ENCODE data around the gene ALG3.

Gene ALG3

GRCh38 chr3:184235381-184236032 is 13.3 kb downstream of the ALG3 start:
- ChIA-PET CTCF (interaction anchor here (1.6 to 2.0 kb wide), 2 partner anchors 14 to 91 kb away, joined by 4 to 5 read pairs; partner anchors contain the start of gene EEF1AKMT4), POLR2A (no interaction called here)
- Histone ChIP-seq H3K4me3 (ENCODE audit: control insufficient read depth in 1 of 7, extremely low read depth in 1 of 7, insufficient read depth in 4 of 7, low read depth in 2 of 7, low read length in 6 of 7) (no peak overlapping the region), H3K27ac (ENCODE audit: insufficient read depth in 1 of 2, low read depth in 1 of 2, low read length in 2 of 2, poor library complexity in 1 of 2, severe bottlenecking in 2 of 2) (no peak overlapping the region), H3K4me1 (ENCODE audit: control extremely low read depth in 1 of 4, control insufficient read depth in 4 of 4, insufficient read depth in 4 of 4, low read length in 3 of 4) (peaks cover 0 to 12% (median 7%) of the 10 kb centered on the region in 4 experiments), H3K27me3 (replicated peaks in 2 of 5; ENCODE audit: control insufficient read depth in 4 of 5, insufficient read depth in 5 of 5, low read length in 4 of 5) (peaks cover 11 to 36% (median 21%) of the 10 kb centered on the region in 5 experiments), H3K9me3 (ENCODE audit: control extremely low read depth in 1 of 5, control insufficient read depth in 4 of 5, insufficient read depth in 2 of 5, low read depth in 1 of 5, low read length in 4 of 5) (no peaks in the 10 kb centered on the region), H3K36me3 (ENCODE audit: control insufficient read depth in 4 of 4, insufficient read depth in 4 of 4, low read length in 3 of 4) (no peaks in the 10 kb centered on the region)
- WGBS (ENCODE audit: insufficient coverage) = 100% methylated on average over 1 of the region's 4 CpGs
- DNase-seq = peak in 2 of 3 donors; percentile 62 to 68

- POLR2A ChIA-PET = no interaction called here
- Histone ChIP-seq H3K36me3 (ENCODE audit: control insufficient read depth in 4 of 4, insufficient read depth in 4 of 4, low read length in 3 of 4) (no peaks in the 10 kb centered on the region), H3K27me3 (replicated peaks in 2 of 5; ENCODE audit: control insufficient read depth in 4 of 5, insufficient read depth in 5 of 5, low read length in 4 of 5) (peaks cover 11 to 43% (median 22%) of the 10 kb centered on the region in 5 experiments), H3K4me1 (ENCODE audit: control extremely low read depth in 1 of 4, control insufficient read depth in 4 of 4, insufficient read depth in 4 of 4, low read length in 3 of 4) (peaks cover 0 to 18% (median 14%) of the 10 kb centered on the region in 4 experiments), H3K9me3 (ENCODE audit: control extremely low read depth in 1 of 5, control insufficient read depth in 4 of 5, insufficient read depth in 2 of 5, low read depth in 1 of 5, low read length in 4 of 5) (no peaks in the 10 kb centered on the region), H3K27ac (ENCODE audit: insufficient read depth in 1 of 2, low read depth in 1 of 2, low read length in 2 of 2, poor library complexity in 1 of 2, severe bottlenecking in 2 of 2) (no peak overlapping the region), H3K4me3 (ENCODE audit: control insufficient read depth in 1 of 7, extremely low read depth in 1 of 7, insufficient read depth in 4 of 7, low read depth in 2 of 7, low read length in 6 of 7) (no peak overlapping the region)
- no peak for DNase-seq
- CTCF ChIA-PET = interaction anchor here (0.7 to 2.0 kb wide), 3 partner anchors 15 to 91 kb away, joined by 3 to 5 read pairs (median 4); partner anchors contain the start of genes CAMK2N2 and EEF1AKMT4
- WGBS (ENCODE audit: insufficient coverage) = 94% methylated on average over 14 of the region's 19 CpGs
Observed at GRCh38 chr3:184234671-184235380, 13.9 kb downstream of the ALG3 start.

- DNase-seq = peak; percentile 26 to 58 (median 40)
- Histone ChIP-seq H3K36me3 (ENCODE audit: control insufficient read depth in 4 of 4, insufficient read depth in 4 of 4, low read length in 3 of 4) (no peaks in the 10 kb centered on the region), H3K27ac (ENCODE audit: insufficient read depth in 1 of 2, low read depth in 1 of 2, low read length in 2 of 2, poor library complexity in 1 of 2, severe bottlenecking in 2 of 2) (no peak overlapping the region), H3K27me3 (replicated peaks in 2 of 5; ENCODE audit: control insufficient read depth in 4 of 5, insufficient read depth in 5 of 5, low read length in 4 of 5) (peaks cover 11 to 49% (median 25%) of the 10 kb centered on the region in 5 experiments), H3K4me1 (ENCODE audit: control extremely low read depth in 1 of 4, control insufficient read depth in 4 of 4, insufficient read depth in 4 of 4, low read length in 3 of 4) (peaks cover 0 to 24% (median 19%) of the 10 kb centered on the region in 4 experiments), H3K4me3 (ENCODE audit: control insufficient read depth in 1 of 7, extremely low read depth in 1 of 7, insufficient read depth in 4 of 7, low read depth in 2 of 7, low read length in 6 of 7) (no peak overlapping the region), H3K9me3 (ENCODE audit: control extremely low read depth in 1 of 5, control insufficient read depth in 4 of 5, insufficient read depth in 2 of 5, low read depth in 1 of 5, low read length in 4 of 5) (no peaks in the 10 kb centered on the region)
- WGBS (ENCODE audit: insufficient coverage) = 48% methylated on average over 2 of the region's 4 CpGs
- ChIA-PET CTCF (interaction anchor here (0.7 to 2.0 kb wide), 3 partner anchors 16 to 90 kb away, joined by 3 to 5 read pairs (median 4); partner anchors contain the start of genes CAMK2N2 and EEF1AKMT4), POLR2A (no interaction called here)
Observed at GRCh38 chr3:184234224-184234623, 14.5 kb downstream of the ALG3 start.

- H3K27ac ChIP-seq (ENCODE audit: insufficient read depth in 1 of 2, low read depth in 1 of 2, low read length in 2 of 2, poor library complexity in 1 of 2, severe bottlenecking in 2 of 2) = no peak overlapping the region
- CTCF ChIA-PET = interaction anchor here (2.0 kb wide), 2 partner anchors 19 to 89 kb away, joined by 4 to 7 read pairs; no protein-coding TSS in a partner anchor
- POLR2A ChIA-PET = no interaction called here
Observed at GRCh38 chr3:184233127-184233843, 15.5 kb downstream of the ALG3 start.

GRCh38 chr3:184231671-184232070 is 17.1 kb downstream of the ALG3 start:
- Histone ChIP-seq H3K36me3 (ENCODE audit: control insufficient read depth in 4 of 4, insufficient read depth in 4 of 4, low read length in 3 of 4) (no peaks in the 10 kb centered on the region), H3K27ac (ENCODE audit: insufficient read depth in 1 of 2, low read depth in 1 of 2, low read length in 2 of 2, poor library complexity in 1 of 2, severe bottlenecking in 2 of 2) (no peak overlapping the region), H3K4me3 (ENCODE audit: control insufficient read depth in 1 of 7, extremely low read depth in 1 of 7, insufficient read depth in 4 of 7, low read depth in 2 of 7, low read length in 6 of 7) (no peak overlapping the region), H3K27me3 (replicated peaks in 2 of 5; ENCODE audit: control insufficient read depth in 4 of 5, insufficient read depth in 5 of 5, low read length in 4 of 5) (peaks cover 11 to 67% (median 25%) of the 10 kb centered on the region in 5 experiments), H3K4me1 (ENCODE audit: control extremely low read depth in 1 of 4, control insufficient read depth in 4 of 4, insufficient read depth in 4 of 4, low read length in 3 of 4) (peaks cover 0 to 29% (median 20%) of the 10 kb centered on the region in 4 experiments), H3K9me3 (ENCODE audit: control extremely low read depth in 1 of 5, control insufficient read depth in 4 of 5, insufficient read depth in 2 of 5, low read depth in 1 of 5, low read length in 4 of 5) (no peaks in the 10 kb centered on the region)
- WGBS (ENCODE audit: insufficient coverage) = 71% methylated on average over 3 of the region's 3 CpGs
- DNase-seq = peak in 1 of 3 donors; percentile 13
- CTCF ChIA-PET = interaction anchor here (1.2 to 2.0 kb wide), 3 partner anchors 9 to 51 kb away, joined by 3 to 8 read pairs (median 7); no protein-coding TSS in a partner anchor
- POLR2A ChIA-PET = no interaction called here

More at GRCh38 chr3:184233127-184233843, 15.5 kb downstream of the ALG3 start:
- 94% methylated on average over 17 of the region's 23 CpGs for WGBS (ENCODE audit: insufficient coverage)
- no peak for DNase-seq
- Histone ChIP-seq H3K4me1 (ENCODE audit: control extremely low read depth in 1 of 4, control insufficient read depth in 4 of 4, insufficient read depth in 4 of 4, low read length in 3 of 4) (peaks cover 0 to 31% (median 23%) of the 10 kb centered on the region in 4 experiments), H3K27me3 (replicated peaks in 2 of 5; ENCODE audit: control insufficient read depth in 4 of 5, insufficient read depth in 5 of 5, low read length in 4 of 5) (peaks cover 11 to 58% (median 25%) of the 10 kb centered on the region in 5 experiments), H3K36me3 (ENCODE audit: control insufficient read depth in 4 of 4, insufficient read depth in 4 of 4, low read length in 3 of 4) (no peaks in the 10 kb centered on the region), H3K4me3 (ENCODE audit: control insufficient read depth in 1 of 7, extremely low read depth in 1 of 7, insufficient read depth in 4 of 7, low read depth in 2 of 7, low read length in 6 of 7) (no peak overlapping the region), H3K9me3 (ENCODE audit: control extremely low read depth in 1 of 5, control insufficient read depth in 4 of 5, insufficient read depth in 2 of 5, low read depth in 1 of 5, low read length in 4 of 5) (no peaks in the 10 kb centered on the region)

- 6% methylated on average over 72 of the region's 79 CpGs for WGBS (ENCODE audit: insufficient coverage)
- H3K4me3 ChIP-seq (ENCODE audit: control insufficient read depth in 1 of 7, extremely low read depth in 1 of 7, insufficient read depth in 4 of 7, low read depth in 2 of 7, low read length in 6 of 7) = peak overlapping the region in 3 of 7 experiments; percentile 61 to 76 (median 62)
- ChIA-PET CTCF (interaction anchor here (1.2 to 7.5 kb wide), 6 partner anchors 10 to 335 kb away, joined by 3 to 79 read pairs (median 8); partner anchors contain the start of gene EEF1AKMT4), POLR2A (no interaction called here)
- peak in 1 of 3 donors; percentile 8 for DNase-seq
- no peak overlapping the region for H3K27ac ChIP-seq (ENCODE audit: insufficient read depth in 1 of 2, low read depth in 1 of 2, low read length in 2 of 2, poor library complexity in 1 of 2, severe bottlenecking in 2 of 2)
- peaks cover 14 to 68% (median 28%) of the 10 kb centered on the region in 5 experiments for H3K27me3 ChIP-seq (replicated peaks in 2 of 5; ENCODE audit: control insufficient read depth in 4 of 5, insufficient read depth in 5 of 5, low read length in 4 of 5)
- peaks cover 0 to 27% (median 19%) of the 10 kb centered on the region in 4 experiments for H3K4me1 ChIP-seq (ENCODE audit: control extremely low read depth in 1 of 4, control insufficient read depth in 4 of 4, insufficient read depth in 4 of 4, low read length in 3 of 4)
- no peaks in the 10 kb centered on the region for H3K9me3 ChIP-seq (ENCODE audit: control extremely low read depth in 1 of 5, control insufficient read depth in 4 of 5, insufficient read depth in 2 of 5, low read depth in 1 of 5, low read length in 4 of 5)
- no peaks in the 10 kb centered on the region for H3K36me3 ChIP-seq (ENCODE audit: control insufficient read depth in 4 of 4, insufficient read depth in 4 of 4, low read length in 3 of 4)
Observed at GRCh38 chr3:184230603-184231528, 17.9 kb downstream of the ALG3 start.

All from common myeloid progenitor, CD34-positive (primary cell).